ENCODE data around the gene MCC. TPM values are rescaled to one million over a fixed set of nuclear protein-coding genes. Genes with fewer than 3 reads are reported as not detected.

MCC gene
- total RNA-seq, 1 experiment from 2014 or later: 0.60 TPM

- no peak for DNase-seq (ENCODE audit: low spot score)
- no TSS peak for BruUV-seq (replicated peaks)
- Histone ChIP-seq H3K9me3 (ENCODE audit: low read depth, low read length, poor library complexity, severe bottlenecking) (no peaks in the 10 kb centered on the region), H3K27me3 (replicated peaks; ENCODE audit: insufficient read depth, low read depth, low read length, poor library complexity) (peaks cover 63% of the 10 kb centered on the region), H3K4me3 (ENCODE audit: low read depth, low read length, poor library complexity, severe bottlenecking) (no peak overlapping the region), H3K27ac (ENCODE audit: low read depth, low read length, poor library complexity, severe bottlenecking) (no peak overlapping the region), H3K4me1 (ENCODE audit: insufficient read depth, low read length, poor library complexity, severe bottlenecking) (peaks cover 6% of the 10 kb centered on the region), H3K36me3 (ENCODE audit: insufficient read depth, low read length, poor library complexity, severe bottlenecking) (no peaks in the 10 kb centered on the region)
- TF ChIP-seq CTCF (conservative IDR thresholded peaks at IDR 0.05; ENCODE audit: low read depth, low read length): no peak
- intact Hi-C loops (cut with micrococcal nuclease; ENCODE audit: unreplicated experiment): no loop called here
- ChIA-PET CTCF (no interaction called here), POLR2A (ENCODE audit: low non-redundant PET) (no interaction called here)
Measured at GRCh38 chr5:113292462-113292861, 195.8 kb downstream of the MCC start.

- CTCF ChIA-PET: no interaction called here
Measured at GRCh38 chr5:113283558-113283957, 204.7 kb downstream of the MCC start.

DNA sequence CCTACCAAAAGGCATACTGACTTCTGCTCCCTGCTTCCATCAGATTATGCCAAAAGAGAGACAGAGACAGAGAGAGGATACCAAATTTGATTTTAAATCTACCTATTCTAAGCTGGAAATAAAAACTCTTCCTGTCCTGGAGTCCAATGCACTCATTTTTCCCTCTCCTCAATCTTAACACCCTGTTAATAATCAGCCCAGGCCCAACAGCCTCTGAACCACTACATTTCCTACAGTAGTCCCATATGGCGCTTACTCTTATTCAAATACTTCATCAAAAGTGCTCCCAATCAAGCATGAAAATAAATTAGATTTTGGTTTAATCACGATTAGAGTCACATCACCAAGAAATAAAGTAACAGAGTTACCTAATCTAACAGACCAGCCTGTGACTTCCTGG lies 205.8 kb downstream of the MCC start:
- no peak overlapping the region for H3K27ac ChIP-seq (ENCODE audit: low read depth, low read length, poor library complexity, severe bottlenecking)
- no peaks in the 10 kb centered on the region for H3K27me3 ChIP-seq (replicated peaks; ENCODE audit: insufficient read depth, low read depth, low read length, poor library complexity)
- POLR2A ChIA-PET (ENCODE audit: low non-redundant PET): no interaction called here
- intact Hi-C loops (cut with micrococcal nuclease; ENCODE audit: unreplicated experiment): no loop called here
- H3K4me1 ChIP-seq (ENCODE audit: insufficient read depth, low read length, poor library complexity, severe bottlenecking): no peaks in the 10 kb centered on the region
- no TSS peak for BruUV-seq (replicated peaks)
- no peaks in the 10 kb centered on the region for H3K36me3 ChIP-seq (ENCODE audit: insufficient read depth, low read length, poor library complexity, severe bottlenecking)
- CTCF ChIA-PET: no interaction called here
- H3K9me3 ChIP-seq (ENCODE audit: low read depth, low read length, poor library complexity, severe bottlenecking): no peaks in the 10 kb centered on the region
- H3K4me3 ChIP-seq (ENCODE audit: low read depth, low read length, poor library complexity, severe bottlenecking): no peak overlapping the region
- no peak for TF ChIP-seq EZH2 (IDR thresholded peaks at IDR 0.05; ENCODE audit: borderline replicate concordance, low read depth, low read length, poor library complexity, severe bottlenecking)
- no peak for TF ChIP-seq CTCF (conservative IDR thresholded peaks at IDR 0.05; ENCODE audit: low read depth, low read length)
- DNase-seq (ENCODE audit: low spot score): no peak

More at GRCh38 chr5:113283558-113283957, 204.7 kb downstream of the MCC start:
- no TSS peak for BruUV-seq (replicated peaks)
- peaks cover 2% of the 10 kb centered on the region for H3K27me3 ChIP-seq (replicated peaks; ENCODE audit: insufficient read depth, low read depth, low read length, poor library complexity)
- no peak overlapping the region for H3K4me3 ChIP-seq (ENCODE audit: low read depth, low read length, poor library complexity, severe bottlenecking)
- H3K9me3 ChIP-seq (ENCODE audit: low read depth, low read length, poor library complexity, severe bottlenecking): no peaks in the 10 kb centered on the region
- intact Hi-C loops (cut with micrococcal nuclease; ENCODE audit: unreplicated experiment): no loop called here
- no peaks in the 10 kb centered on the region for H3K36me3 ChIP-seq (ENCODE audit: insufficient read depth, low read length, poor library complexity, severe bottlenecking)
- H3K4me1 ChIP-seq (ENCODE audit: insufficient read depth, low read length, poor library complexity, severe bottlenecking): no peaks in the 10 kb centered on the region
- DNase-seq (ENCODE audit: low spot score): no peak
- no peak overlapping the region for H3K27ac ChIP-seq (ENCODE audit: low read depth, low read length, poor library complexity, severe bottlenecking)
- POLR2A ChIA-PET (ENCODE audit: low non-redundant PET): interaction anchor here (0.8 kb wide), 1 partner anchor 11 kb away, joined by 3 read pairs; no protein-coding TSS in a partner anchor
- no peak for TF ChIP-seq CTCF (conservative IDR thresholded peaks at IDR 0.05; ENCODE audit: low read depth, low read length)
- TF ChIP-seq EZH2 (IDR thresholded peaks at IDR 0.05; ENCODE audit: borderline replicate concordance, low read depth, low read length, poor library complexity, severe bottlenecking): no peak

All from A673 (cell line).